HAP-1 (cell line): ENCODE data around the gene DEDD.

Source experiments
- DNase-seq, 2 experiments: peaks; one replicate each; pipeline ENCODE4 v3.0.0-alpha.2; 2016 to 2020; ENCODE audit warnings: low spot score in 2 of 2
- H3K27me3 ChIP-seq: fragments of 250-450 bp; sonication (Bioruptor Pico); 2 replicates; pipeline ENCODE4 v1.5.1; 2020; ENCODE audit warnings: low read depth, mild to moderate bottlenecking, moderate library complexity
- H3K36me3 ChIP-seq: fragments of 250-450 bp; sonication (Bioruptor Pico); replicated peaks from 2 replicates; pipeline ENCODE4 v1.5.1; 2020; ENCODE audit warnings: mild to moderate bottlenecking
- H3K4me1 ChIP-seq: fragments of 250-450 bp; sonication (Bioruptor Pico); 2 replicates; pipeline ENCODE4 v1.5.1; 2020; ENCODE audit warnings: mild to moderate bottlenecking
- H3K4me3 ChIP-seq: fragments of 250-450 bp; sonication (Bioruptor Pico); 2 replicates; pipeline ENCODE4 v1.5.1; 2020; ENCODE audit warnings: mild to moderate bottlenecking, moderate library complexity
- H3K9me3 ChIP-seq: fragments of 250-450 bp; sonication (Bioruptor Pico); 2 replicates; pipeline ENCODE4 v1.5.1; 2020; ENCODE audit warnings: mild to moderate bottlenecking, moderate library complexity
- in situ Hi-C: fragments of 300-500 bp; cut with MboI; formaldehyde crosslinking; loops from 3 replicates; pipeline ENCODE4 v1.14.3; 2020; ENCODE audit warnings: low sequenced_read_pairs, inconsistent platforms, mixed read lengths

Gene DEDD

GRCh38 chr1:161079436-161080110, 52.9 kb downstream of the DEDD start:
- Histone ChIP-seq H3K9me3 (no peaks in the 10 kb centered on the region), H3K4me1 (peaks cover 8% of the 10 kb centered on the region), H3K4me3 (no peak overlapping the region), H3K36me3 (no peaks in the 10 kb centered on the region), H3K27me3 (no peaks in the 10 kb centered on the region)
- no peak for DNase-seq
- in situ Hi-C loops = no loop called here

GRCh38 chr1:161077426-161077825, 55.0 kb downstream of the DEDD start:
- Histone ChIP-seq H3K4me1 (peaks cover 8% of the 10 kb centered on the region), H3K36me3 (no peaks in the 10 kb centered on the region), H3K4me3 (no peak overlapping the region), H3K27me3 (no peaks in the 10 kb centered on the region), H3K9me3 (no peaks in the 10 kb centered on the region)
- in situ Hi-C loops = no loop called here
- no peak for DNase-seq

GRCh38 chr1:161076410-161076809, 56.1 kb downstream of the DEDD start:
- in situ Hi-C loops = no loop called here

DNA sequence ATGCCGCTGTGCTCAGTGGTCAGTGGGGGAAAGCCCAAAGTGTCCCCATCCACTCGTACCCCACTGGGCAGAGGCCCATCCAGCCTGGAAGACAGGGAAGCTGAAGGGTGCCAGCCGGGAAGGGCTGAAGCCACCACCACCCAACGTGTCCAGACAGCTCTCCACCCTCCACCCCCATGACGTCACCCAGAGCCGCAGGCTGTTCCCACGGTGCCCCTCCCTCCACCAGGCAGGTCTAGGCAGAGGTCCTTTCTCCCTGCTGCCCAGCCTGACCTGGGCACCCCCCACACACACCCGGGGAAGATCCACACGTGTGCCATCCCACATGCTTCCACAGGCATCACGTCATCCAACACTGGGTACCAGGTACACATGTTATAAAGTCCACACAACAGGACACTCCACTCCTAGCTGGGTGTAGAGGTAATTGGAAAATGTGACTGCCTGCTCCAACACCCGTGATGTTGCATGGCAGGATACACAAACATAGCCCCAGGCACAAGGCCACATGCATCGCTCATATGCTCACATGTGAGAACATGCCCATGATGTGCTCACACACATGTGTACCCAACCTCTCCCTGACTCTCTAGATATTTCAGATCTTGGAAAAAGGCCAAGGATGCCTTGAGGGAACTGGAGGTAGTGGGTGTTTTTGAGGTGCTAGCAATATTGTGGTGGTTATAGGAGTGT, 57.6 kb downstream of the DEDD start:
- in situ Hi-C loops = no loop called here
- Histone ChIP-seq H3K27me3 (no peaks in the 10 kb centered on the region), H3K4me1 (no peaks in the 10 kb centered on the region), H3K4me3 (no peak overlapping the region), H3K36me3 (no peaks in the 10 kb centered on the region), H3K9me3 (no peaks in the 10 kb centered on the region)
- no peak for DNase-seq

More at GRCh38 chr1:161076410-161076809, 56.1 kb downstream of the DEDD start:
- Histone ChIP-seq H3K36me3 (no peaks in the 10 kb centered on the region), H3K4me3 (no peak overlapping the region), H3K27me3 (no peaks in the 10 kb centered on the region), H3K4me1 (peaks cover 8% of the 10 kb centered on the region), H3K9me3 (no peaks in the 10 kb centered on the region)
- no peak for DNase-seq

- no peak overlapping the region for H3K4me3 ChIP-seq
- no peaks in the 10 kb centered on the region for H3K4me1 ChIP-seq
- in situ Hi-C loops = no loop called here
- no peaks in the 10 kb centered on the region for H3K27me3 ChIP-seq
- H3K36me3 ChIP-seq = no peaks in the 10 kb centered on the region
- no peak for DNase-seq
- no peaks in the 10 kb centered on the region for H3K9me3 ChIP-seq
Observed at GRCh38 chr1:161073474-161074121, 58.9 kb downstream of the DEDD start.

- no peak for DNase-seq
- Histone ChIP-seq H3K4me1 (no peaks in the 10 kb centered on the region), H3K4me3 (no peak overlapping the region)
Observed at GRCh38 chr1:161072751-161073449, 59.6 kb downstream of the DEDD start.

DNA sequence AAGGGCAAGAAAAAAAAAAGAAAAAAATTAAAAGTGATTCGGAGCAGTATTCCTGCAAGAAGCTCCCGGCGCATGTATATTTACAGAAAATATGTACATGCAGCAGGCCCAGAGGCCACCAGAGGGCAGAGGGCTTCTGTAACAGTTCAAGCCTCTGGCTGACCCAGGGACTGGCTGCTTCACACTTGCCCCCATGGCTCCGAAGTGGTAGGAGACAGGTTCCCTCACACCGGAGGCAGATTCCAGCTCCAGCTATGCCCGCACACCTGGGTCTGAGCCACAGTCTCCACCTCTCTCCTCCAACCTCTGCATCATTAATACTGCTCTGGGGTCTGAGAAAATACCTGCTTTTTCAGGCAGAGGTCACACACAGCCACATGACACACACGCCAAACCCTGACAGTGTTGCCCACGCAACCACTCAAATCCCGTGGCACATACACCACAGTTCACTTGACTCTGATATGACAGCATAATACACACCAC, 60.5 kb downstream of the DEDD start:
- Histone ChIP-seq H3K4me1 (no peaks in the 10 kb centered on the region), H3K4me3 (no peak overlapping the region), H3K9me3 (no peaks in the 10 kb centered on the region), H3K27me3 (no peaks in the 10 kb centered on the region), H3K36me3 (no peaks in the 10 kb centered on the region)
- DNase-seq = peak; percentile 37 to 57
- in situ Hi-C loops = no loop called here

More at GRCh38 chr1:161072751-161073449, 59.6 kb downstream of the DEDD start:
- in situ Hi-C loops = no loop called here
- Histone ChIP-seq H3K27me3 (no peaks in the 10 kb centered on the region), H3K9me3 (no peaks in the 10 kb centered on the region), H3K36me3 (no peaks in the 10 kb centered on the region)
